GM10248 (cell line): ENCODE data around the gene SBSN.

Experiments used
- CTCF ChIA-PET: fragments of 300-600 bp; sonication (Branson Sonifier 250); formaldehyde crosslinking; extraction: SDS; loops from one replicate; lab custom pipeline; 2021; ENCODE audit warnings: antibody characterized with exemption; lab: Yijun Ruan, JAX
- POLR2A ChIA-PET: fragments of 350-650 bp; sonication (Branson Sonifier 250); formaldehyde crosslinking; extraction: SDS; loops from one replicate; lab custom pipeline; 2020; ENCODE audit warnings: antibody characterized with exemption; lab: Yijun Ruan, JAX
- DNase-seq: peaks from one replicate; pipeline ENCODE4 v3.0.0; 2012; ENCODE audit errors: extremely low spot score
- TF ChIP-seq, protein P1 (sequence below): IDR thresholded peaks from 2 replicates; pipeline ENCODE4 v1.5.1; 2012; ENCODE audit warnings: mild to moderate bottlenecking, low read depth; ENCODE audit errors: extremely low read depth, missing control alignments, control extremely low read depth

Gene SBSN

DNA sequence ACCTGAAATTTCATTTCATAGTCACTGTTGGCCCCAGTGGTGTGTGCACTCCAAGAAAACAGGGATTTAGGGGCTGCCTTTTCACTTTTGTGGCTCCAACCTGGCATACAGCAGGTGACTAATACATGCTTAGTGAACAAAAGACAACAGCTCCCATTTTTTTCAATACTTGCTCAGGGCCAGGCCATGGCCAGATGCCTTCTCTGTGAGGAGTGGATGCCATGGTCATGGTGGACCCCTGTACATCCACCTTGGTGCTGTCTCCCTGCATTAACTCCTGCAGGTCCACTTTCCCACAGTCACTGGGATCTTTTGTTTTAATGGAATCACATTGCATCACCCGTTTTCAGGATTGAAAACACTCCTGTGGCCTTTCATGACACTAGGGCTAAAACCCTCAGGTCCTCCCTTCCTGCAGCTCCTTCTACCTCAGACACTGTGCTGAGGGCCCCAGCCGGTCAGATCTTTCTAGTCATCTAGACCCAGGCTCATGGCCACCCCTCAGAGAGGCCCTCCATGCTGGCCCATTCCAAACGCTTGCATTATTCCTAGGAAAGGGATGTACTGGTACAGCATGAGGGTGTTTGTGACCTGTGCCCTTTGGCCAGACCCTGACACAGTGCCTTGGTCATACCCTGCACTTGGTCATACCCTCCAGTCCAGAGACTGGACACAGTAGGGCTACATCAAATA lies 16.1 kb upstream of the SBSN start:
- TF ChIP-seq, protein P1, sequence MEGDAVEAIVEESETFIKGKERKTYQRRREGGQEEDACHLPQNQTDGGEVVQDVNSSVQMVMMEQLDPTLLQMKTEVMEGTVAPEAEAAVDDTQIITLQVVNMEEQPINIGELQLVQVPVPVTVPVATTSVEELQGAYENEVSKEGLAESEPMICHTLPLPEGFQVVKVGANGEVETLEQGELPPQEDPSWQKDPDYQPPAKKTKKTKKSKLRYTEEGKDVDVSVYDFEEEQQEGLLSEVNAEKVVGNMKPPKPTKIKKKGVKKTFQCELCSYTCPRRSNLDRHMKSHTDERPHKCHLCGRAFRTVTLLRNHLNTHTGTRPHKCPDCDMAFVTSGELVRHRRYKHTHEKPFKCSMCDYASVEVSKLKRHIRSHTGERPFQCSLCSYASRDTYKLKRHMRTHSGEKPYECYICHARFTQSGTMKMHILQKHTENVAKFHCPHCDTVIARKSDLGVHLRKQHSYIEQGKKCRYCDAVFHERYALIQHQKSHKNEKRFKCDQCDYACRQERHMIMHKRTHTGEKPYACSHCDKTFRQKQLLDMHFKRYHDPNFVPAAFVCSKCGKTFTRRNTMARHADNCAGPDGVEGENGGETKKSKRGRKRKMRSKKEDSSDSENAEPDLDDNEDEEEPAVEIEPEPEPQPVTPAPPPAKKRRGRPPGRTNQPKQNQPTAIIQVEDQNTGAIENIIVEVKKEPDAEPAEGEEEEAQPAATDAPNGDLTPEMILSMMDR: no peak
- no peak for DNase-seq
- CTCF ChIA-PET: interaction anchor here (1.3 to 4.2 kb wide), 4 partner anchors 10 to 191 kb away, joined by 3 to 22 read pairs (median 4); no protein-coding TSS in a partner anchor
- POLR2A ChIA-PET: no interaction called here

DNA sequence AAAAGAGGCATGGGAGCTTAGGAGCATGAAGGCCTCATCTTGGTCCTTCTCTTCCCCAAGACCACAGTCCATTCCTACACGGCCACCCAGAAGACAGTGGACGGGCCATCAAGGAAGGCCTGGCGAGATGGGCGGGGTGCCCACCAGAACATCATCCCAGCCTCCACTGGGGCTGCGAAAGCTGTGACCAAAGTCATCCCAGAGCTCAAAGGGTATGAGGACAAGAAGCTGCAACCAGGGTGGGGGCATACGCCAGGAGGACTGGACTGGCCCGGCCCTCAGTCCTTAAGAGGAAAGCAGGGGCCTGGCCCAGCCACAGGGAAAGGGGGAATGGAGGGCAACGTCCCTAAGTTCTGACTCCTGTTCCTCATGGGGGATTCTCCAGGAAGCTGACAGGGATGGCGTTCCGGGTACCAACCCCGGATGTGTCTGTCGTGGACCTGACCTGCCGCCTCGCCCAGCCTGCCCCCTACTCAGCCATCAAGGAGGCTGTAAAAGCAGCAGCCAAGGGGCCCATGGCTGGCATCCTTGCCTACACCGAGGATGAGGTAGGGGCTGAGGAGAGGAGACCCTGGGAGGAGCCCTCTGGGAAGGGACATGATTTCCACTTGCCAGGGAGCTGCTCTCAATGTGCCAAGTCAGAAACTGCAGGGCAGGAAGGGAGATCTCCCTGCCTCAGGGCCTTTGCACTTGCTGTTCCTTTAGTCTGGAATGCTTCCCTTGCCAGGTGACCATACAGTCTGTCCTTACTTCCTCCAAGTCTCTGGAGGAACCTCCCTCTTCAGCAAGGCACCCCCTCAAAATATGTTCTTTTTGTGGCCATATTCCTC lies 15.4 kb upstream of the SBSN start:
- no peak for DNase-seq
- POLR2A ChIA-PET: no interaction called here
- TF ChIP-seq, protein P1: no peak
- CTCF ChIA-PET: interaction anchor here (1.3 to 4.2 kb wide), 5 partner anchors 10 to 190 kb away, joined by 3 to 22 read pairs (median 4); no protein-coding TSS in a partner anchor

DNA sequence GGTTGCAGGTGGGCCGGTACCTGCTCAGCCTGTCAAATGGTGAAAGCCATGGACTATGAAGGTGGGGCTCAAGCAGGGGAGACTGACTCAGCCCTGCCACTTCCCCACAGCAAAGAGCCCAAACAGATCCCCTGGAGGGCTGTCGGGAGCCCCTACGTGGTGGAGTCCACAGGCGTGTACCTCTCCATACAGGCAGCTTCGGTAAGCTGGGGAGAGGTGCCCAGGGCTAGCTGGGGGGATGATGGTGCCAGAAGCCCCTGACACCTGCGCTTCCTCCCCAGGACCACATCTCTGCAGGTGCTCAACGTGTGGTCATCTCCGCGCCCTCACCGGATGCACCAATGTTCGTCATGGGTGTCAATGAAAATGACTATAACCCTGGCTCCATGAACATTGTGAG lies 14.1 kb upstream of the SBSN start:
- no peak for DNase-seq
- ChIA-PET CTCF (interaction anchor here (1.5 to 4.2 kb wide), 3 partner anchors 26 to 47 kb away, joined by 4 to 22 read pairs (median 9); no protein-coding TSS in a partner anchor), POLR2A (no interaction called here)
- TF ChIP-seq, protein P1: no peak

DNA sequence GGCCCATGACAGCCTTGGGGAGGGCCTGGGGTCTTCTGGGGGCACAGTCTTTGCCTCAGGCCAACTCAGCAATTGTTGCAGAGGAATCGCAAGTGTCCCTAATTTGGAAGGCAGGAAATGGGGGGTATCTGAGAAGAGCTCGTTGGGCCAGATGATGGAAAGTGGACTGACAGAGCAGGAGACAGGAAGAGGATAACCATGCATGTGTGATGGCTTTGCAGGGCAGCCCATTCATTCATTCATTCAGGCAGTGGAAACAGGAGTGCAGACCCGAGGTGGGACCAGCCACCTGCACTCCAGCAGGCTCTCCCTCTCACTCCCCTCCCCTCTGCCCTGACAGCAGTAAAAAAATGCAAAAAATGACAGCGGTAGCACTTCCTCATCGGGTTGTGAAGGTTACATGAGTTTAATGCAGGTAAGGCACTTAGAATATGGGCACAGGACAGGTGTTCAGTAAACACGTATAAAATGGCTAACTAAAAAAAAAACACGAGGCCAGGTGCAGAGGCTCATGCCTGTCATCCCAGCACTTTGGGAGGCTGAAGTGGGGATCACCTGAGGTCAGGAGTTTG lies 12.3 kb upstream of the SBSN start:
- TF ChIP-seq, protein P1: no peak
- ChIA-PET CTCF (interaction anchor here (1.0 kb wide), 3 partner anchors 8 to 45 kb away, joined by 3 to 5 read pairs (median 3); no protein-coding TSS in a partner anchor), POLR2A (no interaction called here)
- no peak for DNase-seq

DNA sequence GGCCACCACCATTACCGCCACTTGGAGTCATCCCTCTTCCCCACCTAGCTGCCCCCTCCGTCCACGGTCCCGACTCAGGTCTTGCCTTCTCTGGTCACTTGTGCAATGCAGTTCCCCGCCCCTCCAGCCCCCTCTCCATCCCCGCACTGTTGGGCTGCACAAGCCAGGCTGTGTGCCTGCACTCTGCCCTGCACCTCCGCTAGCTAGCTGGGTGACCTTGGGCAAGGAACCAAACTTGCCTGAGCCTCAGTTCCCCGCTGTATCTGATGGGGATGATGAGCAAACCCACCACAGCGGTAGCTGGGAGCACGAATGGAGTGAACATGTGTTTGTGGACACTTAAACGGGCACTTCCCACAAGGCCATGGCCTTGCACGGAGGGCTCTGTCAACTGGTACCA lies 11.7 kb upstream of the SBSN start:
- no peak for DNase-seq
- CTCF ChIA-PET: interaction anchor here (1.0 kb wide), 3 partner anchors 9 to 44 kb away, joined by 3 to 5 read pairs (median 3); no protein-coding TSS in a partner anchor
- TF ChIP-seq, protein P1: no peak
- POLR2A ChIA-PET: no interaction called here

DNA sequence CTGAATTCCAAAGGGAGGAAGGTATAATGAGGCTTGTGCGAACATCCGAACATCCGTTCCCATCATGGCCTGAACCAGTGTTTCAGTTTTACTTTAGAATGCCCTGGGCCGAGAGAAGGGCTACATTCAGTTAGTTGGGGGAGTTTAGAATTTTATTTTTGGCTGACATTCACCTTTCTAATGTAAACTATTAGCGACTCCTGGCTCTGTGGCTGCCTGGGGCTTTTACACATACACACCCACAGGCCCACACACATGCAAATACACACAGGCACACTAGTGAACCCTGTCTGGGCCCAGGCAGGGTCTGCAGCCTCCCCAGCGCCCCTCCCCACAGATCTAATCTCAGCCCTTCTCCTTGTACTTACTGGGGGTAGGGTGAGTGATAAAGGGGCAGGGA lies 11.2 kb upstream of the SBSN start:
- CTCF ChIA-PET: interaction anchor here (1.0 kb wide), 2 partner anchors 9 to 11 kb away, joined by 3 to 5 read pairs; no protein-coding TSS in a partner anchor
- TF ChIP-seq, protein P1: no peak
- peak; percentile 45 for DNase-seq
- POLR2A ChIA-PET: no interaction called here
